Neural cell (in vitro differentiated cells): ENCODE measurements around the gene RAD51B.

Source experiments
- CTCF ChIP-seq: fragments of 450-650 bp; IDR thresholded peaks from 2 replicates; pipeline ENCODE4 v1.5.1; 2014; ENCODE audit warnings: antibody characterized with exemption, mild to moderate bottlenecking, moderate library complexity; ENCODE audit not compliant: poor library complexity, severe bottlenecking
- EP300 ChIP-seq: fragments of 450-650 bp; conservative IDR thresholded peaks from 2 replicates; pipeline ENCODE4 v1.6.1; 2014; ENCODE audit warnings: antibody characterized with exemption, mild to moderate bottlenecking, moderate library complexity; ENCODE audit not compliant: poor library complexity, severe bottlenecking
- EZH2 ChIP-seq: fragments of 200-600, 300-800 bp; shearing (Covaris generic), sonication (generic); IDR thresholded peaks from 2 replicates; pipeline ENCODE4 v1.6.1; 2014; ENCODE audit warnings: antibody characterized with exemption, low read length, borderline replicate concordance, mild to moderate bottlenecking; ENCODE audit not compliant: insufficient read depth, poor library complexity, severe bottlenecking
- MXI1 ChIP-seq: fragments of 450-650 bp; conservative IDR thresholded peaks from 2 replicates; pipeline ENCODE4 v1.6.1; 2014; ENCODE audit warnings: antibody characterized with exemption, mild to moderate bottlenecking; ENCODE audit not compliant: poor library complexity, severe bottlenecking
- POLR2AphosphoS5 ChIP-seq: IDR thresholded peaks from 2 replicates; pipeline ENCODE4 v1.6.1; 2012
- RAD21 ChIP-seq: fragments of 450-650 bp; conservative IDR thresholded peaks from 2 replicates; pipeline ENCODE4 v1.6.1; 2014; ENCODE audit warnings: antibody characterized with exemption, mild to moderate bottlenecking, moderate library complexity
- REST ChIP-seq: IDR thresholded peaks from 2 replicates; pipeline ENCODE4 v1.6.1; 2012; ENCODE audit warnings: borderline replicate concordance
- TAF1 ChIP-seq: IDR thresholded peaks from 2 replicates; pipeline ENCODE4 v1.6.1; 2012; ENCODE audit warnings: low read depth

GRCh38 chr14:68444449-68445168, 625.0 kb downstream of the RAD51B start:
- TF ChIP-seq REST, result no peak
- TF ChIP-seq EZH2, result no peak
- TF ChIP-seq CTCF, result no peak
- no peak for TF ChIP-seq EP300
- no peak for TF ChIP-seq RAD21
- no peak for TF ChIP-seq POLR2AphosphoS5
- TF ChIP-seq MXI1, result no peak
- no peak for TF ChIP-seq TAF1
